ENCODE measurements around the gene TMEM205.

TMEM205 gene

GRCh38 chr19:11306337-11306736 lies 39.7 kb downstream of the TMEM205 start:
- no peaks in the 10 kb centered on the region for H3K36me3 ChIP-seq (ENCODE audit: control insufficient read depth in 4 of 4, insufficient read depth in 4 of 4, low read length in 3 of 4)
- ChIA-PET CTCF (interaction anchor here (0.8 to 2.3 kb wide), 6 partner anchors 9 to 75 kb away, joined by 3 to 6 read pairs (median 4); no protein-coding TSS in a partner anchor), POLR2A (no interaction called here)
- no peak overlapping the region for H3K4me3 ChIP-seq (ENCODE audit: control insufficient read depth in 1 of 7, extremely low read depth in 1 of 7, insufficient read depth in 4 of 7, low read depth in 2 of 7, low read length in 6 of 7)
- no peak overlapping the region for H3K27ac ChIP-seq (ENCODE audit: insufficient read depth in 1 of 2, low read depth in 1 of 2, low read length in 2 of 2, poor library complexity in 1 of 2, severe bottlenecking in 2 of 2)
- H3K27me3 ChIP-seq (replicated peaks in 2 of 5; ENCODE audit: control insufficient read depth in 4 of 5, insufficient read depth in 5 of 5, low read length in 4 of 5): no peaks in the 10 kb centered on the region
- DNase-seq: peak in 2 of 3 donors; percentile 63 to 66
- 76% methylated on average over 3 of the region's 9 CpGs for WGBS (ENCODE audit: insufficient coverage)
- H3K9me3 ChIP-seq (ENCODE audit: control extremely low read depth in 1 of 5, control insufficient read depth in 4 of 5, insufficient read depth in 2 of 5, low read depth in 1 of 5, low read length in 4 of 5): no peaks in the 10 kb centered on the region
- H3K4me1 ChIP-seq (ENCODE audit: control extremely low read depth in 1 of 4, control insufficient read depth in 4 of 4, insufficient read depth in 4 of 4, low read length in 3 of 4): no peaks in the 10 kb centered on the region

- Histone ChIP-seq H3K27me3 (replicated peaks in 2 of 5; ENCODE audit: control insufficient read depth in 4 of 5, insufficient read depth in 5 of 5, low read length in 4 of 5) (no peaks in the 10 kb centered on the region), H3K27ac (ENCODE audit: insufficient read depth in 1 of 2, low read depth in 1 of 2, low read length in 2 of 2, poor library complexity in 1 of 2, severe bottlenecking in 2 of 2) (no peak overlapping the region), H3K36me3 (ENCODE audit: control insufficient read depth in 4 of 4, insufficient read depth in 4 of 4, low read length in 3 of 4) (no peaks in the 10 kb centered on the region), H3K9me3 (ENCODE audit: control extremely low read depth in 1 of 5, control insufficient read depth in 4 of 5, insufficient read depth in 2 of 5, low read depth in 1 of 5, low read length in 4 of 5) (peaks cover 0 to 2% (median 0%) of the 10 kb centered on the region in 5 experiments), H3K4me1 (ENCODE audit: control extremely low read depth in 1 of 4, control insufficient read depth in 4 of 4, insufficient read depth in 4 of 4, low read length in 3 of 4) (peaks cover 3 to 12% (median 12%) of the 10 kb centered on the region in 4 experiments), H3K4me3 (ENCODE audit: control insufficient read depth in 1 of 7, extremely low read depth in 1 of 7, insufficient read depth in 4 of 7, low read depth in 2 of 7, low read length in 6 of 7) (no peak overlapping the region)
- CTCF ChIA-PET: interaction anchor here (1.2 to 2.5 kb wide), 5 partner anchors 11 to 78 kb away, joined by 3 to 9 read pairs (median 4); no protein-coding TSS in a partner anchor
- POLR2A ChIA-PET: interaction anchor here (0.6 kb wide), 1 partner anchor 46 kb away, joined by 3 read pairs; no protein-coding TSS in a partner anchor
- WGBS (ENCODE audit: insufficient coverage): 100% methylated on average over 2 of the region's 5 CpGs
- DNase-seq: no peak
Measured at GRCh38 chr19:11304936-11305335, 41.1 kb downstream of the TMEM205 start.

- WGBS (ENCODE audit: insufficient coverage): 91% methylated on average over 10 of the region's 11 CpGs
Measured at GRCh38 chr19:11300811-11301120, 45.3 kb downstream of the TMEM205 start.

GRCh38 chr19:11299946-11300810 lies 45.9 kb downstream of the TMEM205 start:
- 60% methylated on average over 4 of the region's 8 CpGs for WGBS (ENCODE audit: insufficient coverage)
- ChIA-PET CTCF (no interaction called here), POLR2A (no interaction called here)

More at GRCh38 chr19:11300811-11301120, 45.3 kb downstream of the TMEM205 start:
- Histone ChIP-seq H3K4me3 (ENCODE audit: control insufficient read depth in 1 of 7, extremely low read depth in 1 of 7, insufficient read depth in 4 of 7, low read depth in 2 of 7, low read length in 6 of 7) (no peak overlapping the region), H3K4me1 (ENCODE audit: control extremely low read depth in 1 of 4, control insufficient read depth in 4 of 4, insufficient read depth in 4 of 4, low read length in 3 of 4) (peaks cover 3 to 20% (median 19%) of the 10 kb centered on the region in 4 experiments), H3K27me3 (replicated peaks in 2 of 5; ENCODE audit: control insufficient read depth in 4 of 5, insufficient read depth in 5 of 5, low read length in 4 of 5) (no peaks in the 10 kb centered on the region), H3K36me3 (ENCODE audit: control insufficient read depth in 4 of 4, insufficient read depth in 4 of 4, low read length in 3 of 4) (no peaks in the 10 kb centered on the region), H3K27ac (ENCODE audit: insufficient read depth in 1 of 2, low read depth in 1 of 2, low read length in 2 of 2, poor library complexity in 1 of 2, severe bottlenecking in 2 of 2) (no peak overlapping the region), H3K9me3 (ENCODE audit: control extremely low read depth in 1 of 5, control insufficient read depth in 4 of 5, insufficient read depth in 2 of 5, low read depth in 1 of 5, low read length in 4 of 5) (peaks cover 0 to 2% (median 0%) of the 10 kb centered on the region in 5 experiments)
- no peak for DNase-seq
- ChIA-PET POLR2A (no interaction called here), CTCF (no interaction called here)

GRCh38 chr19:11296264-11296663 lies 49.8 kb downstream of the TMEM205 start:
- no peak overlapping the region for H3K4me3 ChIP-seq (ENCODE audit: control insufficient read depth in 1 of 7, extremely low read depth in 1 of 7, insufficient read depth in 4 of 7, low read depth in 2 of 7, low read length in 6 of 7)
- H3K27ac ChIP-seq (ENCODE audit: insufficient read depth in 1 of 2, low read depth in 1 of 2, low read length in 2 of 2, poor library complexity in 1 of 2, severe bottlenecking in 2 of 2): no peak overlapping the region
- no peaks in the 10 kb centered on the region for H3K36me3 ChIP-seq (ENCODE audit: control insufficient read depth in 4 of 4, insufficient read depth in 4 of 4, low read length in 3 of 4)
- ChIA-PET CTCF (interaction anchor here (1.2 to 2.2 kb wide), 10 partner anchors 10 to 150 kb away, joined by 3 to 10 read pairs (median 5); partner anchors contain the start of genes CCDC159, RAB3D and TMEM205), POLR2A (interaction anchor here (1.2 to 1.3 kb wide), 2 partner anchors 26 to 29 kb away, joined by 4 to 5 read pairs; no protein-coding TSS in a partner anchor)
- no peak for DNase-seq
- H3K4me1 ChIP-seq (ENCODE audit: control extremely low read depth in 1 of 4, control insufficient read depth in 4 of 4, insufficient read depth in 4 of 4, low read length in 3 of 4): peaks cover 4 to 36% (median 34%) of the 10 kb centered on the region in 4 experiments
- 92% methylated on average over 6 of the region's 7 CpGs for WGBS (ENCODE audit: insufficient coverage)
- peaks cover 0 to 2% (median 0%) of the 10 kb centered on the region in 5 experiments for H3K9me3 ChIP-seq (ENCODE audit: control extremely low read depth in 1 of 5, control insufficient read depth in 4 of 5, insufficient read depth in 2 of 5, low read depth in 1 of 5, low read length in 4 of 5)
- H3K27me3 ChIP-seq (replicated peaks in 2 of 5; ENCODE audit: control insufficient read depth in 4 of 5, insufficient read depth in 5 of 5, low read length in 4 of 5): peaks cover 0 to 4% (median 0%) of the 10 kb centered on the region in 5 experiments

More at GRCh38 chr19:11299946-11300810, 45.9 kb downstream of the TMEM205 start:
- H3K4me1 ChIP-seq (ENCODE audit: control extremely low read depth in 1 of 4, control insufficient read depth in 4 of 4, insufficient read depth in 4 of 4, low read length in 3 of 4): peaks cover 4 to 25% (median 23%) of the 10 kb centered on the region in 4 experiments
- no peak for DNase-seq
- no peaks in the 10 kb centered on the region for H3K36me3 ChIP-seq (ENCODE audit: control insufficient read depth in 4 of 4, insufficient read depth in 4 of 4, low read length in 3 of 4)
- H3K4me3 ChIP-seq (ENCODE audit: control insufficient read depth in 1 of 7, extremely low read depth in 1 of 7, insufficient read depth in 4 of 7, low read depth in 2 of 7, low read length in 6 of 7): no peak overlapping the region
- no peaks in the 10 kb centered on the region for H3K27me3 ChIP-seq (replicated peaks in 2 of 5; ENCODE audit: control insufficient read depth in 4 of 5, insufficient read depth in 5 of 5, low read length in 4 of 5)
- no peak overlapping the region for H3K27ac ChIP-seq (ENCODE audit: insufficient read depth in 1 of 2, low read depth in 1 of 2, low read length in 2 of 2, poor library complexity in 1 of 2, severe bottlenecking in 2 of 2)
- H3K9me3 ChIP-seq (ENCODE audit: control extremely low read depth in 1 of 5, control insufficient read depth in 4 of 5, insufficient read depth in 2 of 5, low read depth in 1 of 5, low read length in 4 of 5): peaks cover 0 to 2% (median 0%) of the 10 kb centered on the region in 5 experiments

- Histone ChIP-seq H3K9me3 (ENCODE audit: control extremely low read depth in 1 of 5, control insufficient read depth in 4 of 5, insufficient read depth in 2 of 5, low read depth in 1 of 5, low read length in 4 of 5) (peaks cover 0 to 2% (median 0%) of the 10 kb centered on the region in 5 experiments), H3K27ac (ENCODE audit: insufficient read depth in 1 of 2, low read depth in 1 of 2, low read length in 2 of 2, poor library complexity in 1 of 2, severe bottlenecking in 2 of 2) (no peak within 1 kb of the TSS), H3K4me1 (ENCODE audit: control extremely low read depth in 1 of 4, control insufficient read depth in 4 of 4, insufficient read depth in 4 of 4, low read length in 3 of 4) (peaks cover 4 to 32% (median 30%) of the 10 kb centered on the region in 4 experiments), H3K27me3 (replicated peaks in 2 of 5; ENCODE audit: control insufficient read depth in 4 of 5, insufficient read depth in 5 of 5, low read length in 4 of 5) (peaks cover 0 to 4% (median 0%) of the 10 kb centered on the region in 5 experiments), H3K4me3 (ENCODE audit: control insufficient read depth in 1 of 7, extremely low read depth in 1 of 7, insufficient read depth in 4 of 7, low read depth in 2 of 7, low read length in 6 of 7) (no peak within 1 kb of the TSS), H3K36me3 (ENCODE audit: control insufficient read depth in 4 of 4, insufficient read depth in 4 of 4, low read length in 3 of 4) (no peaks in the 10 kb centered on the region)
- CTCF ChIA-PET: interaction anchor here (0.9 to 2.2 kb wide), 9 partner anchors 15 to 150 kb away, joined by 3 to 10 read pairs (median 5); partner anchors contain the start of genes CCDC159, RAB3D and TMEM205
- 94% methylated on average over 7 of the region's 8 CpGs for WGBS (ENCODE audit: insufficient coverage)
- POLR2A ChIA-PET: interaction anchor here (0.8 to 1.3 kb wide), 3 partner anchors 25 to 29 kb away, joined by 3 to 5 read pairs (median 4); no protein-coding TSS in a partner anchor
- no peak for DNase-seq
Measured at GRCh38 chr19:11295665-11296245, 50.3 kb downstream of the TMEM205 start, which contains the start of gene TSPAN16. TSPAN16 (plus strand) TSS chr19:11296160; CDS start chr19:11296298, 138 bp downstream.

Data from common myeloid progenitor, CD34-positive (primary cell).